ENCODE data around the gene FEV.

The FEV gene

GRCh38 chr2:218991674-218992168, 6.7 kb upstream of the FEV start:
- H3K27me3 ChIP-seq (ENCODE audit: insufficient read depth, low read depth) = peaks cover 40% of the 10 kb centered on the region
- H3K79me2 ChIP-seq (ENCODE audit: insufficient read depth, low read depth) = no peaks in the 10 kb centered on the region
- no peak overlapping the region for H2AFZ ChIP-seq (ENCODE audit: low read depth)
- H3K27ac ChIP-seq = no peak overlapping the region
- H3K4me3 ChIP-seq (IDR thresholded peaks at IDR 0.05; ENCODE audit: insufficient read depth, low read depth, low read length) = no peak overlapping the region
- H4K20me1 ChIP-seq (ENCODE audit: insufficient read depth) = no peaks in the 10 kb centered on the region
- H3K4me2 ChIP-seq = no peak overlapping the region
- H3K9ac ChIP-seq = no peak overlapping the region
- TF ChIP-seq CTCF (conservative IDR thresholded peaks at IDR 0.05; ENCODE audit: low read depth, low read length) = no peak
- peaks cover 7% of the 10 kb centered on the region for H3K4me1 ChIP-seq (ENCODE audit: low read depth, poor library complexity, severe bottlenecking)
- no peaks in the 10 kb centered on the region for H3K36me3 ChIP-seq (ENCODE audit: insufficient read depth)

- no peak for TF ChIP-seq CTCF (conservative IDR thresholded peaks at IDR 0.05; ENCODE audit: low read depth, low read length)
- Histone ChIP-seq H3K27ac (no peak overlapping the region), H4K20me1 (ENCODE audit: insufficient read depth) (no peaks in the 10 kb centered on the region), H3K9ac (no peak overlapping the region), H3K4me1 (ENCODE audit: low read depth, poor library complexity, severe bottlenecking) (peaks cover 7% of the 10 kb centered on the region), H3K4me3 (IDR thresholded peaks at IDR 0.05; ENCODE audit: insufficient read depth, low read depth, low read length) (no peak overlapping the region), H2AFZ (ENCODE audit: low read depth) (no peak overlapping the region), H3K4me2 (no peak overlapping the region), H3K79me2 (ENCODE audit: insufficient read depth, low read depth) (no peaks in the 10 kb centered on the region), H3K36me3 (ENCODE audit: insufficient read depth) (no peaks in the 10 kb centered on the region), H3K27me3 (ENCODE audit: insufficient read depth, low read depth) (peaks cover 51% of the 10 kb centered on the region)
Measured at GRCh38 chr2:218990612-218991011, 5.6 kb upstream of the FEV start.

GRCh38 chr2:218990052-218990451, 5.1 kb upstream of the FEV start:
- no peaks in the 10 kb centered on the region for H4K20me1 ChIP-seq (ENCODE audit: insufficient read depth)
- peaks cover 54% of the 10 kb centered on the region for H3K27me3 ChIP-seq (ENCODE audit: insufficient read depth, low read depth)
- TF ChIP-seq CTCF (conservative IDR thresholded peaks at IDR 0.05; ENCODE audit: low read depth, low read length) = no peak
- no peak overlapping the region for H3K4me3 ChIP-seq (IDR thresholded peaks at IDR 0.05; ENCODE audit: insufficient read depth, low read depth, low read length)
- H3K4me2 ChIP-seq = no peak overlapping the region
- H3K4me1 ChIP-seq (ENCODE audit: low read depth, poor library complexity, severe bottlenecking) = peaks cover 7% of the 10 kb centered on the region
- H3K36me3 ChIP-seq (ENCODE audit: insufficient read depth) = no peaks in the 10 kb centered on the region
- H2AFZ ChIP-seq (ENCODE audit: low read depth) = no peak overlapping the region
- H3K27ac ChIP-seq = no peak overlapping the region
- H3K9ac ChIP-seq = no peak overlapping the region
- H3K79me2 ChIP-seq (ENCODE audit: insufficient read depth, low read depth) = no peaks in the 10 kb centered on the region

GRCh38 chr2:218988650-218989049, 3.7 kb upstream of the FEV start:
- no peak overlapping the region for H2AFZ ChIP-seq (ENCODE audit: low read depth)
- no peak for TF ChIP-seq CTCF (conservative IDR thresholded peaks at IDR 0.05; ENCODE audit: low read depth, low read length)
- no peak overlapping the region for H3K9ac ChIP-seq
- peaks cover 67% of the 10 kb centered on the region for H3K27me3 ChIP-seq (ENCODE audit: insufficient read depth, low read depth)
- no peaks in the 10 kb centered on the region for H3K79me2 ChIP-seq (ENCODE audit: insufficient read depth, low read depth)
- H3K4me2 ChIP-seq = no peak overlapping the region
- no peaks in the 10 kb centered on the region for H3K36me3 ChIP-seq (ENCODE audit: insufficient read depth)
- H3K4me3 ChIP-seq (IDR thresholded peaks at IDR 0.05; ENCODE audit: insufficient read depth, low read depth, low read length) = no peak overlapping the region
- H4K20me1 ChIP-seq (ENCODE audit: insufficient read depth) = no peaks in the 10 kb centered on the region
- H3K4me1 ChIP-seq (ENCODE audit: low read depth, poor library complexity, severe bottlenecking) = peaks cover 2% of the 10 kb centered on the region
- no peak overlapping the region for H3K27ac ChIP-seq
